IPS-11a (cell line): ENCODE measurements around the gene CABP4.

ENCODE experiments used
- H3K4me3 ChIP-seq: one replicate; pipeline ENCODE4 v1.5.1; 2013; ENCODE audit warnings: low read depth, low read length, control low read depth

CABP4 gene

DNA sequence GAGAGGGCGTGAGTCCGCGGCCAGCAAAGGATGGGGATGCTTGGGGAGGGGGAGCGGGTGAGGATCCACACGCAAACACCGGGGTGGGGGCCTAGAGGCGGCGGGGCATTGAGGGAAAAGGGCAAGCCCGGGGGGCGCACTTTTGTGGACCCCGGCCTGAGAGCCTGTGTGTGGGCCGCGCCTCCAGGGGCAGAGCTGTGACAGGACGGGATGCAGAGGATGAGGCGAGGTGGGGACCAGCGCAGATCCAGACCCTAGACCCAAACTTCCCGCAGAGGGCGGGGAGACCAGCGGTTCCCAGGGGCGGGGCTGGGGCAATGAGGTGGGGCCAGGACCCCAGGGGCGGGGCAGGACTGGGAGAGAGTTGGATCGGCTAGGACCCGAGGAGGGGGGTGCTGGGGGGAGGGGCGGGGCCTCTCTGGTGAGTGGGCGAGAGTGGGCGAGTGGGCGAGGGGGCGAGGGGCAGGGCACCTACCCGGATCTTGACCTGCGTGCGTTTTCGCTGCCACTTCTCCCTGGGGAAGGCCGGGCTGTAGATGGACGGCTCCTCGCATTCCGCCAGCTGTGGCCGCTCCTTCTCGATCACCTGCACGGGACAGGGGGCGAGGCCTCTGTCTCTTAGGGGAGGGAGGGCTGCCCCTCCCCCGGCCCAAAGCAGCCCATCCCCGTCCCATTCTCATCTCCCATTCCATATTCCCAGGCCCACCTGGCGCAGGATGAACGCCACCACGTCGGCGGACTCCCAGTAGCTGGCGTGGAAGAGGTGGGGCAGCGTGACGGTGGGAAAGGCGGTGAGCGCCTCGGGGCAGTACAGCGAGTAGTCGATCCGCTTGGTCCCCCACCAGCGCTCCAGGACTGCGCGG is 39.4 kb downstream of the CABP4 start:
- no peak overlapping the region for H3K4me3 ChIP-seq

DNA sequence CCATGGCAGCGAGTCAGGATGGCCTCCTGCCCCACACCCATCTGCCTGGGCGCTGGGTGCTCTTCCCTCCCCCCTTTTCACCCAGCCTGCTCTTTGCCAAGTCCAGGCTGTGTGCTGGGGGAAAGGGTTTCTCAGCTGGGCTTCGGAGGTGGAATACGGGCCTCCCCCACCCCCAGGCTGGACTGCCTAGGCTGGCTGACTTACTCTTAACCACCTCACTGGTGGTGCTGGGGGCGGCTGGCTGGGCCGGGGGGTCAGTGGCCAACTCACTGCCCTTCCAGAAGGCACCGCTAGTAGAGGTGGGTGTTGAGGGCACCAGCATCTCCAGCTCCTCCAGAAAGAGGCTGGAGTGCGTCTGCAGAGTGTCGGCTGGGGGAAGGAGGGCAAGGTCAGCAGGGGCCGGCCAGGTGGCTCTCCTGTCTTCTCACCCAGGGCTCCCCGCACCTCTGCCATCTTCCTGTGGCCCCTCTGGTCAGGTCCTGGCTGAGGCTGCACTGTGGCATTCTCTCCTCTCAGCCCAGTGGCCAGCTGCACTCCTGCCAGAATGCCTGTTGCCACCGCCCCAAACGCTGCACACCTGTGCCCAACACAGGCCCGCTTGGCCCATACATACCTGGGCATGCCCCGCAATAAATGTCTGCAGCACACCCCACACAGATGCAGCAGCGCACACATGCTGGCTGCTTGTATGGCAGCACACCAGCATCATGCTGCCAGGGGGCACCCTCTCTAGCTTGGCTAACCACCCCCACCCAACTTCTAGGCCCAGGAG is 40.3 kb downstream of the CABP4 start:
- no peak overlapping the region for H3K4me3 ChIP-seq

DNA sequence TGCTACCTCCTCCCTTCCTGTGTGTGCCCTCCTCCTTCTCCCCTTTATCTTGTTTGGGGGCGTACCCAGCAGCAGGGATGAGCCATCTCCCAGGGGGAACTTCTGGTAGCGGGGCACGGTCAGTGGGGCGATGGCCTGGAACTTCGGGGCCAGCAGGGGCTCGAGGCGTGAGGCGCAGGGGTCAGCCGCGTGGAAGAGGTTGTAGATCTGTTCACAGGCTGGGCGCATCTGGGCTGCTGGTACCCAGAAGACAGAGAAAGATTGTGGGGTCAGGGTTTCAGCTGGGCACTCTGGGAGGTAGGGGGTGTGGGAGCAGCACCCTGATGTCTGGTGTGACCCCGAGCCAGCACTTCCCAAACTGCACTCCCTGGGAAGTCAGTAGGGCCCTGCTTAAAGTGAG is 41.0 kb downstream of the CABP4 start:
- H3K4me3 ChIP-seq, result no peak overlapping the region

- H3K4me3 ChIP-seq, result no peak overlapping the region
Measured at GRCh38 chr11:67497656-67498291, 42.6 kb downstream of the CABP4 start.

DNA sequence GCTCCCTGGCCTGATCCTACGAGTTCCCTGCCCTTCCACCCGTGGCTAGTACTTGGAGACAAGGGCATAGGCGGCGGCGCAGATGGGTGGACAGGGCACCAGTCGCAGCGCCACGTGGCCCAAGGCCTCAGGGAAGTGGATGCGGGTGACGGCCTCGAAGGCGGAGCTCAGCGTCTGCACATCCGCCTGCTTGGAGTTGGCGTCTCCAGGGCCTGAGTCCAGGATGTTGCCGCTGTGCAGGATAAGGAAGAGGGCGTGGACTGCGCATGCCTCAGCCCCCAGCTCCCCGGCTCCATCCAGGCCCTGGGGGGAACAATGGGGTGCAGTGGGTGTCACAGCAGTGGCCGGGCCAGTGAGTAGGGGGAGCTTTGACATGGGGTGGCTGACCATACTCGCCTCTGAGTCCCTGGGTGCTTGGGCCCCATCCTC is 43.4 kb downstream of the CABP4 start:
- no peak overlapping the region for H3K4me3 ChIP-seq

DNA sequence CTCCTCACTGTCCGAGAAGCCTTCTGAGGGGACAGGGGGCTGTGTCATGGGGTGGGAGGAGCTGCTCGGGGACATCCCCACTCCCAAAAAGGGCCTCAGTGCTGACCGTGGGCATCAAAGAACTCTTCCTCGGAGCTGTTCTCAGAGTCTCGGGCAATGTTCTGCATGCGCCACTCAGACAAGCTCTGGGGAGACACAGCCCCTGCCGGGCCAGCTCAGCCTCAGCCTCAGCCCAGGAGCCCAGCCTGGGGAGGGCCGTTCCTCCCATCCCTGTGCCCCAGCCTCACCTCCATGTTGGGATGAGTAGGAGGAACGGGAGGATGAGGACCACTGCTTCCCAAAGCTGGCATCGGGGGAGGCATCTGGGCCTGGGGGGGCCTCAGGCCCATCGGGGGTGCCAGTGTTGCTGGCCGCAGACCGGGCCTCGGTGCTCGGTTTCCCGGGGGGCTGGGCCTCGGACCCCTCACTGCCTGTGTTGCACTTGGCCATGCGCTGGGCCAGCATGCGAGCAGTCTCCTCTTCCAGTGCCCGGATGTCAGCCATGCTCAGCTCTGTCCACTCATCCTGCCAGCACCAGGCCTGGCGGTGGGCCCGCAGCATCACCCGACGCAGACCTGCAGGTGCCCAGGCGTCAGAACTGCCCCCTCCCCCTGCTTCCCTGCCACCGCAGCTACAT is 44.8 kb downstream of the CABP4 start:
- no peak overlapping the region for H3K4me3 ChIP-seq

DNA sequence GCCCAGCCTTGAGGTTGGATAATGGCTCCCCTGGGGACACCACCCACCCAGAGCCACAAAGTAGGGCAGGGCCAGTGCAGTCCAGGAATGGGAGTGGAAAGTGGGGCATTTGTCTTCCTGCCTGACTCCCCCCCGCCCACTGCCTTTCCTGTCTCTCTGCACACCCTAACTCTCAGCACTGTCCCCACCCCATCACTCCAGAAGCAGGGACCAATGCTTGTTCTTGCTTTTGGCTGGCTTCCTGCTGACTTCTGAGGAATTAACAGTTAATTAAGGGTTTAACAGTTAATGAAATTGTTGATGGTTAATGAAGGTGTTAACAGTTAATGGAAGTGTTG is 45.3 kb downstream of the CABP4 start:
- no peak overlapping the region for H3K4me3 ChIP-seq

GRCh38 chr11:67500831-67501715 is 45.9 kb downstream of the CABP4 start:
- H3K4me3 ChIP-seq, result no peak overlapping the region

DNA sequence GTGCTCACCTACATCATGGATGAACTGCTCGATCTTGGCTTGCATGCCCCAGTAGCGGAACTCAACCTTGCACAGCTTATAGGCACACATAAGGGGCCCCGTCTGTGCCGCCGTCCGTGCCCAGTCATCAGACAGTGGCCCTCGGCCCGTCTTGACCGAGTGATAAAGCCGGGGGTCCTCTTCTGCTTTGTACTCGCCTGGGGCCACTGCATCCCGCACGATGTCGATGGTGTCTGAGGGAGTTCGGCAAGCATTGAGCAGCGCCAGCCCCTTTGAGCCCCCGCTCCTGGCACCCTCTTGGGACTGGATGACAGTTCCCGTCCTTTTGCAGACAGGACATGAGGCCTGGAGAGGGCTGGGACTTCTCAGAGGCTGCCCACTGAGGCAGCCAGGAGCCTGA is 46.7 kb downstream of the CABP4 start:
- no peak overlapping the region for H3K4me3 ChIP-seq

- no peak overlapping the region for H3K4me3 ChIP-seq
Measured at GRCh38 chr11:67502328-67502979, 47.3 kb downstream of the CABP4 start.

GRCh38 chr11:67503119-67504004 is 48.2 kb downstream of the CABP4 start:
- H3K4me3 ChIP-seq, result peak overlapping the region; percentile 76

GRCh38 chr11:67504005-67504949 is 49.1 kb downstream of the CABP4 start:
- peak overlapping the region; percentile 76 for H3K4me3 ChIP-seq

DNA sequence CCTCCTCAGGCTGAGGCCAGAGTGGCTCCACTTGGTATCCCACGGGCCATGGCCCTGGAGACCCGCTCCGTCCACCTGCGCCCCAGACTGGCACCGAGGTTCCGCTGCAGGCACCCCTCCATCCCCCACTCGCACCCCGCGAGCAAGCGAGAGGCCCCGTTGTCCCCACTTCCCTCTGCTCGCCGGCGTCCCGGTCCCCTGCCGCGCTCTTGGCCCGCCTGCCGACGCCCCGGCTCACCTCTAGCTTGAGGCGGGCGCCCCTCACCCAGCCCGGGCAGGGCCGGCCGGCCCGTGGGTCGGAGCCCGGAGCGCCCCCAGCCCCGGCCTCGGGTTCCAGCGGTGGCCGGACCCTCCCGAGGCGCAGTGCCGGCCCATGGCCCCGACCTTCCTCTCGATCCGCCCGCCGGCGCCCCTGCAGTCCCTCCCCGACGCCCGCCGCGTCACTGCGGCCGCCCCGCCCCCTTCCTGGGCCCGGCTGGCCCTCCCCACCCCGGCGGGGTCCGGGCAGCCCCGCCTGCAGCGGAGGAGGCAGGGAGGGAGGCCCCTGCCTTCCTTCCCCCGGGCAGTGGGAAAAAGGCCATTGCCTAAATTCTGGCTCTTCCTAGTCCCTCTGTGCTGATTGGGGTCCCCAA is 49.9 kb downstream of the CABP4 start, which contains the start of gene PITPNM1:
PITPNM1 (minus strand) TSS at position 414 of the 632 bp plus-strand sequence. CDS start 1,183 bp downstream, outside the sequence.
- peak within 1 kb of the TSS; percentile 76 for H3K4me3 ChIP-seq

DNA sequence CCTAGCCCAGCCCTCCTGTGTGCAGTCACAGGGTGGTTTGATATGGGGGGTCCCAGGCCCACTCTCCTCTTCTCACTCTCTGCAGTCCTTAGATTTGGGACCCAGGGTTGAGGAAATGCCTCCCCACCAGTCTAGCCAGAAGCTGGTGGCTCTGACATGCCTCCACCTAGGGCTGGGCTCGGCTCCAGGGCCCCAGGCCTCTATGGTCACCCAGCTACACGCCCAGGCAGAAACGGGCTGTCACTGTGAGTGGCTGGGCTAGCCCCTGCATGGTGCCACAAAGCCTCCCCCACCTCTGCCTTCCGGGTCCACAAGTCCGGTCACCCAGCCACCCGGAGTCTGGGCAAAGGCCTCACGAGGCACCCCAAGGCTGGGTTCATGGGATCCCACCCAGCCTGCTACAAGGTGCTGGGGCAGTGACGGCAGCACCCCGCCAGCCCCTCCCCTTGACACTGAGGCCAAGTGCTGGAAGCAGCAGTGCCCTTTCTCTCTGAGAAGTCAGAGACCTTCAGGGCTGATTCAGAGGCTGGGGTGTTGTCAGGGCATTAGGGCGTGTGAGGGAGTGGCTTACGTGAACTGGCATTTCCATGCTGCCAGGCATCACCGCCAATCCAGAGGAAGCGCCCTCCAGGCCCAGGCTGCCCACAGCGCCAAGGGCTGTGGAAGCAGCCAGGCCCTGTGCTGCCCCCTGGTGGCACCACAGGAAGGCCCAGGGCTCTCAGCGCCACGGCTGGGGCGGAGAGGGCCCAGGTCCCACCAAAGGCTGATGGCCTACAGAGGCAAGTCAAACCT is 50.6 kb downstream of the CABP4 start:
- H3K4me3 ChIP-seq, result no peak overlapping the region

GRCh38 chr11:67506426-67507051 is 51.4 kb downstream of the CABP4 start:
- H3K4me3 ChIP-seq, result no peak overlapping the region
